HEK293T (cell line): ENCODE results near the gene EP300.

ENCODE experiments used
- CTBP1 ChIP-seq: fragments of 450-650 bp; IDR thresholded peaks from 2 replicates; pipeline ENCODE4 v1.6.1; 2016; ENCODE audit warnings: borderline replicate concordance
- SP1 ChIP-seq: fragments of 450-650 bp; IDR thresholded peaks from 2 replicates; pipeline ENCODE4 v1.6.1; 2017
- SUZ12 ChIP-seq: fragments of 450-650 bp; IDR thresholded peaks from 2 replicates; pipeline ENCODE4 v1.6.1; 2016; ENCODE audit warnings: mild to moderate bottlenecking
- ZNF384 ChIP-seq: fragments of 450-650 bp; IDR thresholded peaks from 2 replicates; pipeline ENCODE4 v1.6.1; 2016

DNA sequence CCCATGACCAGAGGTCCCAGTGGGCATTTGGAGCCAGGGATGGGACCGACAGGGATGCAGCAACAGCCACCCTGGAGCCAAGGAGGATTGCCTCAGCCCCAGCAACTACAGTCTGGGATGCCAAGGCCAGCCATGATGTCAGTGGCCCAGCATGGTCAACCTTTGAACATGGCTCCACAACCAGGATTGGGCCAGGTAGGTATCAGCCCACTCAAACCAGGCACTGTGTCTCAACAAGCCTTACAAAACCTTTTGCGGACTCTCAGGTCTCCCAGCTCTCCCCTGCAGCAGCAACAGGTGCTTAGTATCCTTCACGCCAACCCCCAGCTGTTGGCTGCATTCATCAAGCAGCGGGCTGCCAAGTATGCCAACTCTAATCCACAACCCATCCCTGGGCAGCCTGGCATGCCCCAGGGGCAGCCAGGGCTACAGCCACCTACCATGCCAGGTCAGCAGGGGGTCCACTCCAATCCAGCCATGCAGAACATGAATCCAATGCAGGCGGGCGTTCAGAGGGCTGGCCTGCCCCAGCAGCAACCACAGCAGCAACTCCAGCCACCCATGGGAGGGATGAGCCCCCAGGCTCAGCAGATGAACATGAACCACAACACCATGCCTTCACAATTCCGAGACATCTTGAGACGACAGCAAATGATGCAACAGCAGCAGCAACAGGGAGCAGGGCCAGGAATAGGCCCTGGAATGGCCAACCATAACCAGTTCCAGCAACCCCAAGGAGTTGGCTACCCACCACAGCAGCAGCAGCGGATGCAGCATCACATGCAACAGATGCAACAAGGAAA, 85.4 kb downstream of the EP300 start:
- TF ChIP-seq ZNF384 = no peak
- TF ChIP-seq SP1 = no peak
- TF ChIP-seq SUZ12 = no peak
- no peak for TF ChIP-seq CTBP1
